ENCODE measurements around the gene PDZRN4. TPM values are rescaled to one million over a fixed set of nuclear protein-coding genes. Genes with fewer than 3 reads are reported as not detected.

The PDZRN4 gene
- total and polyA plus RNA-seq, 9 donors, result 1.5 to 11.0 (median 4.1) TPM

GRCh38 chr12:41467591-41468325 lies 279.6 kb downstream of the PDZRN4 start:
- Histone ChIP-seq H3K9me3 (no peaks in the 10 kb centered on the region), H3K4me3 (no peak overlapping the region), H3K36me3 (no peaks in the 10 kb centered on the region), H3K4me1 (ENCODE audit: insufficient read depth) (no peaks in the 10 kb centered on the region), H3K27ac (no peak overlapping the region), H3K27me3 (no peaks in the 10 kb centered on the region)
- TF ChIP-seq POLR2A (IDR thresholded peaks at IDR 0.05) (no peak), EP300 (IDR thresholded peaks at IDR 0.05) (no peak)
- TF ChIP-seq, protein P1, sequence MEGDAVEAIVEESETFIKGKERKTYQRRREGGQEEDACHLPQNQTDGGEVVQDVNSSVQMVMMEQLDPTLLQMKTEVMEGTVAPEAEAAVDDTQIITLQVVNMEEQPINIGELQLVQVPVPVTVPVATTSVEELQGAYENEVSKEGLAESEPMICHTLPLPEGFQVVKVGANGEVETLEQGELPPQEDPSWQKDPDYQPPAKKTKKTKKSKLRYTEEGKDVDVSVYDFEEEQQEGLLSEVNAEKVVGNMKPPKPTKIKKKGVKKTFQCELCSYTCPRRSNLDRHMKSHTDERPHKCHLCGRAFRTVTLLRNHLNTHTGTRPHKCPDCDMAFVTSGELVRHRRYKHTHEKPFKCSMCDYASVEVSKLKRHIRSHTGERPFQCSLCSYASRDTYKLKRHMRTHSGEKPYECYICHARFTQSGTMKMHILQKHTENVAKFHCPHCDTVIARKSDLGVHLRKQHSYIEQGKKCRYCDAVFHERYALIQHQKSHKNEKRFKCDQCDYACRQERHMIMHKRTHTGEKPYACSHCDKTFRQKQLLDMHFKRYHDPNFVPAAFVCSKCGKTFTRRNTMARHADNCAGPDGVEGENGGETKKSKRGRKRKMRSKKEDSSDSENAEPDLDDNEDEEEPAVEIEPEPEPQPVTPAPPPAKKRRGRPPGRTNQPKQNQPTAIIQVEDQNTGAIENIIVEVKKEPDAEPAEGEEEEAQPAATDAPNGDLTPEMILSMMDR (IDR thresholded peaks at IDR 0.05), result no peak
- 92 to 97% (median 96%) methylated on average over 1 of the region's 1 CpG for whole genome bisulfite sequencing, 3 donors
- DNase-seq, result no peak
- intact Hi-C loops (cut with DNase I), result no loop called here

GRCh38 chr12:41468341-41468740 lies 280.2 kb downstream of the PDZRN4 start:
- no peaks in the 10 kb centered on the region for H3K9me3 ChIP-seq
- no peaks in the 10 kb centered on the region for H3K4me1 ChIP-seq (ENCODE audit: insufficient read depth)
- H3K27ac ChIP-seq, result no peak overlapping the region
- intact Hi-C loops (cut with DNase I), result no loop called here
- WGBS, 3 donors, result 88 to 90% (median 89%) methylated on average over 3 of the region's 3 CpGs
- no peak for DNase-seq
- no peak for TF ChIP-seq EP300 (IDR thresholded peaks at IDR 0.05)
- TF ChIP-seq, protein P1 (IDR thresholded peaks at IDR 0.05), result no peak
- no peak for TF ChIP-seq POLR2A (IDR thresholded peaks at IDR 0.05)
- no peaks in the 10 kb centered on the region for H3K27me3 ChIP-seq
- no peak overlapping the region for H3K4me3 ChIP-seq
- H3K36me3 ChIP-seq, result no peaks in the 10 kb centered on the region

GRCh38 chr12:41468756-41469155 lies 280.6 kb downstream of the PDZRN4 start:
- Histone ChIP-seq H3K27ac (no peak overlapping the region), H3K4me3 (no peak overlapping the region), H3K9me3 (no peaks in the 10 kb centered on the region), H3K36me3 (no peaks in the 10 kb centered on the region), H3K4me1 (ENCODE audit: insufficient read depth) (no peaks in the 10 kb centered on the region), H3K27me3 (no peaks in the 10 kb centered on the region)
- no peak for TF ChIP-seq EP300 (IDR thresholded peaks at IDR 0.05)
- TF ChIP-seq, protein P1 (IDR thresholded peaks at IDR 0.05), result no peak
- TF ChIP-seq POLR2A (IDR thresholded peaks at IDR 0.05), result no peak
- DNase-seq, result no peak
- intact Hi-C loops (cut with DNase I), result no loop called here
- 76 to 91% (median 77%) methylated on average over 7 of the region's 7 CpGs for whole genome bisulfite sequencing, 3 donors

DNA sequence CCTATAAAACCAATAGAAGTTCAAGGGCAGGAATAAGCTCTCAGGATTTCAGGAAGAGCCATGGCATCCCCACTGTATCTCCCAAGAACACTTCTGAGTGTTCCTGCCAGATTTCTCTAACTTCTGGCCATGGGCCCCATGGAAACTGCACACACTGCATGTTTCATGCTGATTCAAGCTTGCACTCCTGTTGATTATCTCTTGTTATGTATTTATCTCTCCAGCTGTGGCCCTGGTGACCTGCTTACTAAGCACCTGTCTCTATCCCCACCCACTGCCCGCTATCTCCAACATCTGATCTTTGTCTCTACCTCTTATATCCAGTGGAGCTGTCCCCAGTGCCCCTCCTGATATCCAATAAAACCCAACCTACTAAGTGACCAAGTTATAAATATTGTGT lies 285.3 kb downstream of the PDZRN4 start:
- H3K9me3 ChIP-seq, result no peaks in the 10 kb centered on the region
- WGBS, 3 donors, result 91 to 97% (median 96%) methylated on average over 1 of the region's 1 CpG

More for the DNA sequence above, 285.3 kb downstream of the PDZRN4 start:
- Histone ChIP-seq H3K4me3 (no peak overlapping the region), H3K36me3 (no peaks in the 10 kb centered on the region), H3K27ac (no peak overlapping the region), H3K4me1 (ENCODE audit: insufficient read depth) (no peaks in the 10 kb centered on the region), H3K27me3 (no peaks in the 10 kb centered on the region)
- no peak for DNase-seq
- TF ChIP-seq, protein P1 (IDR thresholded peaks at IDR 0.05), result no peak
- no peak for TF ChIP-seq EP300 (IDR thresholded peaks at IDR 0.05)
- no peak for TF ChIP-seq POLR2A (IDR thresholded peaks at IDR 0.05)
- intact Hi-C loops (cut with DNase I), result no loop called here

All from ovary (tissue), 9 donors.